HepG2 (cell line): Measurements from ENCODE around the gene TRPV4. TPM values are rescaled to one million over a fixed set of nuclear protein-coding genes. Genes with fewer than 3 reads are reported as not detected.

ENCODE experiments used
- AGO1 ChIP-seq: fragments of 200-400 bp; formaldehyde crosslinking; IDR thresholded peaks from 2 replicates; pipeline ENCODE4 v1.6.1; 2017; ENCODE audit warnings: mild to moderate bottlenecking, low read depth, low read length, moderate library complexity; ENCODE audit not compliant: poor library complexity, severe bottlenecking
- DMTF1 ChIP-seq: sonication (generic); formaldehyde crosslinking; IDR thresholded peaks from 2 replicates; pipeline ENCODE4 v1.4.0; 2020; ENCODE audit warnings: mild to moderate bottlenecking, missing genetic modification reagents
- ELF4 ChIP-seq: sonication (generic); formaldehyde crosslinking; IDR thresholded peaks from 2 replicates; pipeline ENCODE4 v1.5.0; 2020; ENCODE audit warnings: missing genetic modification reagents, mild to moderate bottlenecking, moderate library complexity, borderline replicate concordance
- FOSL2 ChIP-seq: sonication (generic); formaldehyde crosslinking; IDR thresholded peaks from 2 replicates; pipeline ENCODE4 v1.4.0; 2020; ENCODE audit warnings: missing genetic modification reagents
- KDM1A ChIP-seq: IDR thresholded peaks from 2 replicates; pipeline ENCODE4 v1.6.1; 2016; ENCODE audit warnings: missing compliant biosample characterization
- MEIS2 ChIP-seq: sonication (generic); formaldehyde crosslinking; IDR thresholded peaks from 2 replicates; pipeline ENCODE4 v1.9.0; 2021; ENCODE audit warnings: mild to moderate bottlenecking, missing genetic modification reagents
- MXD4 ChIP-seq: IDR thresholded peaks from 2 replicates; pipeline ENCODE4 v1.6.1; 2016; ENCODE audit warnings: mild to moderate bottlenecking, missing biosample characterization, missing genetic modification reagents
- TBP ChIP-seq: sonication (generic); formaldehyde crosslinking; IDR thresholded peaks from 2 replicates; pipeline ENCODE4 v1.5.0; 2020; ENCODE audit warnings: missing genetic modification reagents
- ZBTB40 ChIP-seq, 2 experiments: fragments of 450-650 bp in 1 of 2; sonication (generic) in 1 of 2; formaldehyde crosslinking in 1 of 2; IDR thresholded peaks; 2 replicates each; pipeline versions ENCODE4 v1.6.1 to v1.8.0; 2016 to 2022; ENCODE audit warnings: antibody characterized with exemption in 1 of 2, mild to moderate bottlenecking in 1 of 2, missing genetic modification reagents in 1 of 2
- ZEB1 ChIP-seq: IDR thresholded peaks from 2 replicates; pipeline ENCODE4 v1.6.1; 2012; ENCODE audit warnings: mild to moderate bottlenecking, low read depth, inconsistent platforms; ENCODE audit not compliant: insufficient replicate concordance
- ZKSCAN8 ChIP-seq: IDR thresholded peaks from 2 replicates; pipeline ENCODE4 v1.6.1; 2016; ENCODE audit warnings: borderline replicate concordance, missing genetic modification reagents, missing compliant biosample characterization
- ZNF292 ChIP-seq: sonication (generic); formaldehyde crosslinking; IDR thresholded peaks from 2 replicates; pipeline ENCODE4 v1.8.1; 2022; ENCODE audit warnings: mild to moderate bottlenecking, low read depth, missing genetic modification reagents, borderline replicate concordance
- ZNF431 ChIP-seq: sonication (generic); formaldehyde crosslinking; IDR thresholded peaks from 2 replicates; pipeline ENCODE4 v1.9.0; 2022; ENCODE audit warnings: missing genetic modification reagents, low read depth, mild to moderate bottlenecking, borderline replicate concordance
- ZNF619 ChIP-seq: sonication (generic); formaldehyde crosslinking; IDR thresholded peaks from 2 replicates; pipeline ENCODE4 v1.4.0; 2020; ENCODE audit warnings: mild to moderate bottlenecking, missing genetic modification reagents
- ZNF75D ChIP-seq: sonication (generic); formaldehyde crosslinking; IDR thresholded peaks from 2 replicates; pipeline ENCODE4 v1.8.1; 2023; ENCODE audit warnings: missing genetic modification reagents, mild to moderate bottlenecking, borderline replicate concordance
- polyA plus RNA-seq, 8 experiments: library from polyadenylated mRNA; depleted of rRNA in 3 of 8; stranded (reverse) in 7 of 8; unstranded in 1 of 8; fragments of >200 nt; fragmentation: Illumina TruSeq in 4 of 8; extraction: Trizol in 4 of 8; gene quantifications; 2 replicates each; pipeline versions ENCODE4 v1.2.1 to v1.2.3, GENCODE V29; 2011 to 2016; ENCODE audit warnings: low read depth in 4 of 8, missing spikeins in 1 of 8, mixed read lengths in 1 of 8; ENCODE audit not compliant: insufficient read depth in 1 of 8
- total RNA-seq, 5 experiments: library from RNA; depleted of rRNA; stranded (reverse); fragments of >200 nt; fragmentation: Illumina TruSeq; extraction: Trizol; gene quantifications; 2 replicates each; pipeline ENCODE4 v1.2.3, GENCODE V29; 2016; ENCODE audit warnings: low read depth in 1 of 5

Gene TRPV4
- total and polyA plus RNA-seq, 2 of the 13 experiments (the other 11 are each of a cell fraction or from before 2014, with no cell fraction given), result 0.66 to 4.7 TPM

GRCh38 chr12:109863847-109864712 is 30.9 kb upstream of the TRPV4 start (continued):
- peak; percentile 50 for TF ChIP-seq ZEB1
- peak; percentile 47; the same call in 1 of the 2 replicates for TF ChIP-seq MEIS2 (CRISPR knock-in tag)
- TF ChIP-seq AGO1, result no peak
- no peak; the same call in 1 of the 2 replicates for TF ChIP-seq MXD4 (CRISPR knock-in tag)
- no peak for TF ChIP-seq ZBTB40 (IDR thresholded peaks at IDR 0.05)
- TF ChIP-seq ZBTB40 (CRISPR knock-in tag; IDR thresholded peaks at IDR 0.05), result no peak
- no peak for TF ChIP-seq TBP
- TF ChIP-seq DMTF1, result no peak
- 0 out of 2 replicates have a peak, but pooled peaks have one; percentile 43 for TF ChIP-seq ZNF431
- TF ChIP-seq FOSL2 (CRISPR knock-in tag), result peak; percentile 72
- TF ChIP-seq ZNF292 (CRISPR knock-in tag), result peak; percentile 95
- no peak for TF ChIP-seq ZNF619
- TF ChIP-seq ZKSCAN8, result peak; percentile 97
- TF ChIP-seq KDM1A, result no peak; the same call in none of the 2 replicates
- no peak for TF ChIP-seq ELF4 (CRISPR knock-in tag)
- no peak for TF ChIP-seq ZNF75D (CRISPR knock-in tag)
